Neural cell (in vitro differentiated cells): ENCODE data around the gene PSIP1. TPM values are rescaled to one million over a fixed set of nuclear protein-coding genes. Genes with fewer than 3 reads are reported as not detected.

Experiments used
- H2AFZ ChIP-seq: fragments of 200-600, 300-800 bp; sonication (generic), shearing (Covaris generic); 2 replicates; pipeline ENCODE4 v1.6.0; 2014; ENCODE audit warnings: low read depth, mild to moderate bottlenecking, antibody characterized with exemption, low read length, moderate library complexity
- H3F3A ChIP-seq: fragments of 200-600 bp; shearing (Covaris generic); 2 replicates; pipeline ENCODE4 v1.6.1; 2016; ENCODE audit warnings: mild to moderate bottlenecking, moderate library complexity, mixed read lengths, antibody characterized with exemption, low read length; ENCODE audit not compliant: insufficient read depth, poor library complexity, severe bottlenecking
- H3K27ac ChIP-seq: fragments of 200-600, 300-800 bp; sonication (generic), shearing (Covaris generic); 2 replicates; pipeline ENCODE4 v1.5.1; 2014; ENCODE audit warnings: mild to moderate bottlenecking, low read length, moderate library complexity
- H3K27me3 ChIP-seq: fragments of 300-800, 200-600 bp; sonication (generic), shearing (Covaris generic); 2 replicates; pipeline ENCODE4 v1.6.0; 2014; ENCODE audit warnings: mild to moderate bottlenecking, low read depth, low read length, moderate library complexity; ENCODE audit not compliant: insufficient read depth
- H3K36me3 ChIP-seq: fragments of 300-800, 200-600 bp; sonication (generic), shearing (Covaris generic); 2 replicates; pipeline ENCODE4 v1.5.1; 2014; ENCODE audit warnings: mild to moderate bottlenecking, antibody characterized with exemption, low read length, moderate library complexity; ENCODE audit not compliant: insufficient read depth
- H3K4me2 ChIP-seq: fragments of 300-800, 200-600 bp; sonication (generic), shearing (Covaris generic); 2 replicates; pipeline ENCODE4 v1.6.0; 2014; ENCODE audit warnings: mild to moderate bottlenecking, low read length
- H3K4me3 ChIP-seq: fragments of 300-800, 200-600 bp; sonication (generic), shearing (Covaris generic); 2 replicates; pipeline ENCODE4 v1.5.1; 2014; ENCODE audit warnings: mild to moderate bottlenecking, low read length, moderate library complexity
- H3K79me2 ChIP-seq: fragments of 200-600 bp; shearing (Covaris generic); replicated peaks from 2 replicates; pipeline ENCODE4 v1.6.0; 2014; ENCODE audit warnings: mild to moderate bottlenecking, low read length, moderate library complexity; ENCODE audit not compliant: insufficient read depth
- H3K9ac ChIP-seq: fragments of 300-800, 200-600 bp; sonication (generic), shearing (Covaris generic); 2 replicates; pipeline ENCODE4 v1.6.1; 2016; ENCODE audit warnings: mild to moderate bottlenecking, low read length, mixed read lengths
- H3K9me2 ChIP-seq: fragments of 200-600 bp; shearing (Covaris generic); 2 replicates; pipeline ENCODE4 v1.6.1; 2016; ENCODE audit warnings: mild to moderate bottlenecking, low read length, mixed read lengths; ENCODE audit not compliant: insufficient read depth
- H3K9me3 ChIP-seq: fragments of 200-600, 300-800 bp; sonication (generic), shearing (Covaris generic); 2 replicates; pipeline ENCODE4 v1.6.1; 2016; ENCODE audit warnings: mild to moderate bottlenecking, mixed run types, low read length, moderate library complexity, mixed read lengths
- H4K20me1 ChIP-seq: fragments of 200-600 bp; shearing (Covaris generic); 2 replicates; pipeline ENCODE4 v1.6.1; 2016; ENCODE audit warnings: mild to moderate bottlenecking, mixed run types; ENCODE audit not compliant: insufficient read depth
- EP300 ChIP-seq: fragments of 450-650 bp; conservative IDR thresholded peaks from 2 replicates; pipeline ENCODE4 v1.6.1; 2014; ENCODE audit warnings: antibody characterized with exemption, mild to moderate bottlenecking, moderate library complexity; ENCODE audit not compliant: poor library complexity, severe bottlenecking
- EZH2 ChIP-seq: fragments of 200-600, 300-800 bp; shearing (Covaris generic), sonication (generic); IDR thresholded peaks from 2 replicates; pipeline ENCODE4 v1.6.1; 2014; ENCODE audit warnings: antibody characterized with exemption, low read length, borderline replicate concordance, mild to moderate bottlenecking; ENCODE audit not compliant: insufficient read depth, poor library complexity, severe bottlenecking
- MXI1 ChIP-seq: fragments of 450-650 bp; conservative IDR thresholded peaks from 2 replicates; pipeline ENCODE4 v1.6.1; 2014; ENCODE audit warnings: antibody characterized with exemption, mild to moderate bottlenecking; ENCODE audit not compliant: poor library complexity, severe bottlenecking
- POLR2AphosphoS5 ChIP-seq: IDR thresholded peaks from 2 replicates; pipeline ENCODE4 v1.6.1; 2012
- RAD21 ChIP-seq: fragments of 450-650 bp; conservative IDR thresholded peaks from 2 replicates; pipeline ENCODE4 v1.6.1; 2014; ENCODE audit warnings: antibody characterized with exemption, mild to moderate bottlenecking, moderate library complexity
- SMC3 ChIP-seq: fragments of 450-650 bp; conservative IDR thresholded peaks from 2 replicates; pipeline ENCODE4 v1.6.1; 2014; ENCODE audit warnings: antibody characterized with exemption, mild to moderate bottlenecking, moderate library complexity; ENCODE audit not compliant: poor library complexity
- TAF1 ChIP-seq: IDR thresholded peaks from 2 replicates; pipeline ENCODE4 v1.6.1; 2012; ENCODE audit warnings: low read depth
- polyA plus RNA-seq: library from polyadenylated mRNA; depleted of rRNA; stranded (reverse); fragments of >200 nt; gene quantifications from 2 replicates; pipeline ENCODE4 v1.2.3, GENCODE V29; 2014
- TF ChIP-seq, protein P1 (sequence below): IDR thresholded peaks from 2 replicates; pipeline ENCODE4 v1.6.1; 2012; ENCODE audit warnings: borderline replicate concordance
- TF ChIP-seq, protein P2 (sequence below): fragments of 450-650 bp; IDR thresholded peaks from 2 replicates; pipeline ENCODE4 v1.5.1; 2014; ENCODE audit warnings: antibody characterized with exemption, mild to moderate bottlenecking, moderate library complexity; ENCODE audit not compliant: poor library complexity, severe bottlenecking

Gene PSIP1
- polyA plus RNA-seq, 1 donor from 2014 or later = 339 TPM

DNA sequence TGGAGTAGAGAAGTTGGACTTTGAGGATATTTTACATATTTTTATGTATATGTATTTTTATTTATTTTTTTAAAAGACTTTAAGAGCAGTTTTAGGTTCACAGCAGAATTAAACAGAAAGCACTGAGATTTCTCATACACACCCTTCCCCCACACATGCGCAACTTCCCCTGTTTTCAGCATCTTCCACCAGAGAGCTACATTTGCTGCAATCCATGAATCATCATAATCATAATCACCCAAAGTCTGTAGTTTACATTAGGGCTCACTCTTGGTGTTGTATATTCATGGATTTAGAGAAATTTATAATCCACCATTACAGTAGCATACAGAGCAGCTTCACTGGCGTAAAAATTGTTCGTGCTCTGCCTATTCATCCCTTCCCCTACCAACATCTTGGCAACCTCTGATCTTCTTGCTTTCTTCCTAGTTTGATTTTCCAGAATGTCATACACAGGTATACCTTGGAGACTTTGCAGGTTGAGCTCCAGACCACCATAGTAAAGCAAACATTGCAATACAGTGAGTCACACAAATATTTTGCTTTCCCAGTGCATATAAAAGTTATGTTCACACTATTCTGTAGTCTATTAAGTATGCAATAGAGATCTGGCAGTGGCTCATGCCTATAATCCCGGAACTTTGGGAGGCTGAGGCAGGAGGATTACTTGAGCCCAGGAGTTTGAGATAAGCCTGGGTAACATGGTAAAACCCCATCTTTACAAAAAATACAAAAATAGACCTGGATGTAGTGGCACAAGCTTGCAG, 32.5 kb upstream of the PSIP1 start:
- no peak overlapping the region for H3K4me2 ChIP-seq
- H3K36me3 ChIP-seq = no peaks in the 10 kb centered on the region
- no peaks in the 10 kb centered on the region for H3K79me2 ChIP-seq
- H3F3A ChIP-seq = no peaks in the 10 kb centered on the region
- no peak overlapping the region for H3K9ac ChIP-seq
- no peak overlapping the region for H3K4me3 ChIP-seq
- no peaks in the 10 kb centered on the region for H3K27me3 ChIP-seq
- TF ChIP-seq RAD21 (no peak), MXI1 (no peak), TAF1 (no peak), EZH2 (no peak), POLR2AphosphoS5 (no peak), SMC3 (no peak), EP300 (no peak)
- TF ChIP-seq, protein P1, sequence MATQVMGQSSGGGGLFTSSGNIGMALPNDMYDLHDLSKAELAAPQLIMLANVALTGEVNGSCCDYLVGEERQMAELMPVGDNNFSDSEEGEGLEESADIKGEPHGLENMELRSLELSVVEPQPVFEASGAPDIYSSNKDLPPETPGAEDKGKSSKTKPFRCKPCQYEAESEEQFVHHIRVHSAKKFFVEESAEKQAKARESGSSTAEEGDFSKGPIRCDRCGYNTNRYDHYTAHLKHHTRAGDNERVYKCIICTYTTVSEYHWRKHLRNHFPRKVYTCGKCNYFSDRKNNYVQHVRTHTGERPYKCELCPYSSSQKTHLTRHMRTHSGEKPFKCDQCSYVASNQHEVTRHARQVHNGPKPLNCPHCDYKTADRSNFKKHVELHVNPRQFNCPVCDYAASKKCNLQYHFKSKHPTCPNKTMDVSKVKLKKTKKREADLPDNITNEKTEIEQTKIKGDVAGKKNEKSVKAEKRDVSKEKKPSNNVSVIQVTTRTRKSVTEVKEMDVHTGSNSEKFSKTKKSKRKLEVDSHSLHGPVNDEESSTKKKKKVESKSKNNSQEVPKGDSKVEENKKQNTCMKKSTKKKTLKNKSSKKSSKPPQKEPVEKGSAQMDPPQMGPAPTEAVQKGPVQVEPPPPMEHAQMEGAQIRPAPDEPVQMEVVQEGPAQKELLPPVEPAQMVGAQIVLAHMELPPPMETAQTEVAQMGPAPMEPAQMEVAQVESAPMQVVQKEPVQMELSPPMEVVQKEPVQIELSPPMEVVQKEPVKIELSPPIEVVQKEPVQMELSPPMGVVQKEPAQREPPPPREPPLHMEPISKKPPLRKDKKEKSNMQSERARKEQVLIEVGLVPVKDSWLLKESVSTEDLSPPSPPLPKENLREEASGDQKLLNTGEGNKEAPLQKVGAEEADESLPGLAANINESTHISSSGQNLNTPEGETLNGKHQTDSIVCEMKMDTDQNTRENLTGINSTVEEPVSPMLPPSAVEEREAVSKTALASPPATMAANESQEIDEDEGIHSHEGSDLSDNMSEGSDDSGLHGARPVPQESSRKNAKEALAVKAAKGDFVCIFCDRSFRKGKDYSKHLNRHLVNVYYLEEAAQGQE = no peak
- TF ChIP-seq, protein P2, sequence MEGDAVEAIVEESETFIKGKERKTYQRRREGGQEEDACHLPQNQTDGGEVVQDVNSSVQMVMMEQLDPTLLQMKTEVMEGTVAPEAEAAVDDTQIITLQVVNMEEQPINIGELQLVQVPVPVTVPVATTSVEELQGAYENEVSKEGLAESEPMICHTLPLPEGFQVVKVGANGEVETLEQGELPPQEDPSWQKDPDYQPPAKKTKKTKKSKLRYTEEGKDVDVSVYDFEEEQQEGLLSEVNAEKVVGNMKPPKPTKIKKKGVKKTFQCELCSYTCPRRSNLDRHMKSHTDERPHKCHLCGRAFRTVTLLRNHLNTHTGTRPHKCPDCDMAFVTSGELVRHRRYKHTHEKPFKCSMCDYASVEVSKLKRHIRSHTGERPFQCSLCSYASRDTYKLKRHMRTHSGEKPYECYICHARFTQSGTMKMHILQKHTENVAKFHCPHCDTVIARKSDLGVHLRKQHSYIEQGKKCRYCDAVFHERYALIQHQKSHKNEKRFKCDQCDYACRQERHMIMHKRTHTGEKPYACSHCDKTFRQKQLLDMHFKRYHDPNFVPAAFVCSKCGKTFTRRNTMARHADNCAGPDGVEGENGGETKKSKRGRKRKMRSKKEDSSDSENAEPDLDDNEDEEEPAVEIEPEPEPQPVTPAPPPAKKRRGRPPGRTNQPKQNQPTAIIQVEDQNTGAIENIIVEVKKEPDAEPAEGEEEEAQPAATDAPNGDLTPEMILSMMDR = no peak
- no peaks in the 10 kb centered on the region for H3K9me3 ChIP-seq
- H3K9me2 ChIP-seq = no peaks in the 10 kb centered on the region
- no peak overlapping the region for H2AFZ ChIP-seq
- no peak overlapping the region for H3K27ac ChIP-seq
- no peaks in the 10 kb centered on the region for H4K20me1 ChIP-seq

DNA sequence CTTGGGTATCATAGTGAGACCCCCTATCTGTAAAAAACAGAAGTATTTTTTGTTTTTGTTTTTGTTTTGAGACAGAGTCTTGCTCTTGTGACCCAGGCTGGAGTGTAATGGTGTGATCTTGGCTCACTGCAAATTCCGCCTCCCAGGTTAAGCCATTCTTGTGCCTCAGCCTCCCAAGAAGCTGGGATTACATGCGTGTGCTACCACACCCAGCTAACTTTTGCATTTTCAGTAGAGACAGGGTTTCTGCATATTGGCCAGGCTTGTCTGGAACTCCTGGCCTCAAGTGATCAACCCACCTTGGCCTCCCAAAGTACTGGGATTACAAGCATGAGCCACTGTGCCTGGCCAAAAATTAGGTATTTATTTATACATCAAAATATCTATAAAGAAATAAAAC, 31.9 kb upstream of the PSIP1 start:
- Histone ChIP-seq H4K20me1 (no peaks in the 10 kb centered on the region), H3K36me3 (no peaks in the 10 kb centered on the region), H3K4me2 (no peak overlapping the region), H3K27me3 (no peaks in the 10 kb centered on the region), H3K4me3 (no peak overlapping the region), H3K9me3 (no peaks in the 10 kb centered on the region), H3K79me2 (no peaks in the 10 kb centered on the region), H2AFZ (no peak overlapping the region), H3K9ac (no peak overlapping the region), H3F3A (no peaks in the 10 kb centered on the region), H3K27ac (no peak overlapping the region), H3K9me2 (no peaks in the 10 kb centered on the region)
- TF ChIP-seq RAD21 (no peak), TAF1 (no peak), MXI1 (no peak)
